GM18951 (cell line): ENCODE results near the gene CBFA2T3.
"Not testable (repeated sequence)": the region's sequence is repeated elsewhere in the genome, so short reads cannot be mapped to it uniquely, and the experiment has no call there.

Experiments
- POLR2A ChIP-seq: IDR thresholded peaks from 4 replicates; pipeline ENCODE4 v1.6.1; 2011; ENCODE audit warnings: mild to moderate bottlenecking; ENCODE audit not compliant: insufficient read length, insufficient read depth; ENCODE audit errors: extremely low read depth
- in situ Hi-C: fragments of 300-500 bp; cut with MboI; formaldehyde crosslinking; loops from one replicate; pipeline ENCODE4 v1.12.0; 2022; ENCODE audit warnings: low sequenced_read_pairs, mixed read lengths, inconsistent platforms; ENCODE audit not compliant: unreplicated experiment

The CBFA2T3 gene

GRCh38 chr16:88920618-88921590 lies 56.1 kb downstream of the CBFA2T3 start:
- in situ Hi-C loops: no loop called here
- TF ChIP-seq POLR2A: peak; percentile 29

GRCh38 chr16:88919936-88920335 lies 57.1 kb downstream of the CBFA2T3 start:
- in situ Hi-C loops: no loop called here
- TF ChIP-seq POLR2A: no peak

GRCh38 chr16:88918896-88919295 lies 58.1 kb downstream of the CBFA2T3 start:
- in situ Hi-C loops: not testable (repeated sequence)

- in situ Hi-C loops: no loop called here
- no peak for TF ChIP-seq POLR2A
Observed at GRCh38 chr16:88917915-88918627, 58.9 kb downstream of the CBFA2T3 start.

GRCh38 chr16:88917146-88917914 lies 59.7 kb downstream of the CBFA2T3 start:
- in situ Hi-C loops: no loop called here

GRCh38 chr16:88915639-88916327 lies 61.2 kb downstream of the CBFA2T3 start:
- no peak for TF ChIP-seq POLR2A
- in situ Hi-C loops: no loop called here

More at GRCh38 chr16:88917146-88917914, 59.7 kb downstream of the CBFA2T3 start:
- TF ChIP-seq POLR2A: no peak

- TF ChIP-seq POLR2A: no peak
- in situ Hi-C loops: no loop called here
Observed at GRCh38 chr16:88914750-88915368, 62.1 kb downstream of the CBFA2T3 start.

- in situ Hi-C loops: no loop called here
- no peak for TF ChIP-seq POLR2A
Observed at GRCh38 chr16:88913870-88914269, 63.1 kb downstream of the CBFA2T3 start.

GRCh38 chr16:88913001-88913612 lies 63.9 kb downstream of the CBFA2T3 start:
- in situ Hi-C loops: no loop called here
- TF ChIP-seq POLR2A: no peak

GRCh38 chr16:88912556-88912955 lies 64.5 kb downstream of the CBFA2T3 start:
- no peak for TF ChIP-seq POLR2A
- in situ Hi-C loops: no loop called here

GRCh38 chr16:88911946-88912310 lies 65.1 kb downstream of the CBFA2T3 start:
- TF ChIP-seq POLR2A: no peak
- in situ Hi-C loops: no loop called here

- in situ Hi-C loops: no loop called here
- no peak for TF ChIP-seq POLR2A
Observed at GRCh38 chr16:88911136-88911945, 65.7 kb downstream of the CBFA2T3 start.
